HG03439 (cell line): Measurements from ENCODE around the gene SLC38A6.
"Not testable (repeated sequence)": the region's sequence is repeated elsewhere in the genome, so short reads cannot be mapped to it uniquely, and the experiment has no call there.

Source experiments
- ATAC-seq: cut with Tn5 transposase; IDR thresholded peaks from one replicate; pipeline ENCODE4 v1.9.1; 2021; ENCODE audit warnings: mild to moderate bottlenecking, moderate library complexity; ENCODE audit not compliant: unreplicated experiment

The SLC38A6 gene

DNA sequence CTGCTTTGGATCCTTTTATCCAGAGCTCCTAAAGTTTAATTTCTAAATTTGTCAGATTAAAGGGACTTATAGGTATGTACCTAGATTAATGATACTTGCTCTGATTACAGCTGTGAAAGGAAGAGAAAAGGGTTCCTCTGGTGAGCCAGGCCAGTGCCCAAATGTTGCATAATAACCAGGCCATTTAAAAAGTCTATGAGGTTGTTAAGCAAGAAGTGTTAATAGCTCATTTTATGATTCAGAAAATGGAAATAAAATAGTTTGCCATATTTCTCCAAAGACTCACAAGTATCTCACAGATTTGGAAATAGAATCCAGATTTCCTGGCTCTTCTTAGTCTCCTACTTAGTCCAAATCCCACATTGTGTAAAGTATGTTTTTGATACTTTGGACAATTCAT is 67.6 kb downstream of the SLC38A6 start:
- no peak for ATAC-seq

DNA sequence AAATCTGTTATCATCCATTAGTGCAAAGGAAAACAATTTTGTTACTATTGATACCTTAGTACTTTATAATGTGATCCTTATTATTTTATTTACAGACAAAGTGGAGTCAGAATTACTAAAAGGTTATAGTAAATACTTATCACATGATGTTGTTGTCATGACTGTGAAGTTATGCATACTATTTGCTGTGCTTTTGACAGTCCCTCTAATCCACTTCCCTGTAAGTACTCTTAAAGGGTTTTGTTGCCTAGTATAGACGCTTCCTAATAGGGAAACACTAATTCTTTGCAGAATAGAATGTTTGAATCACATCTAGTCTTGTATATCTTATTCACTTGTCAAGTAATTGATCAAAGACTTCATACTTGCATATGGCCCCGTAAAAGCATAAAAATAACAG is 69.4 kb downstream of the SLC38A6 start:
- no peak for ATAC-seq

DNA sequence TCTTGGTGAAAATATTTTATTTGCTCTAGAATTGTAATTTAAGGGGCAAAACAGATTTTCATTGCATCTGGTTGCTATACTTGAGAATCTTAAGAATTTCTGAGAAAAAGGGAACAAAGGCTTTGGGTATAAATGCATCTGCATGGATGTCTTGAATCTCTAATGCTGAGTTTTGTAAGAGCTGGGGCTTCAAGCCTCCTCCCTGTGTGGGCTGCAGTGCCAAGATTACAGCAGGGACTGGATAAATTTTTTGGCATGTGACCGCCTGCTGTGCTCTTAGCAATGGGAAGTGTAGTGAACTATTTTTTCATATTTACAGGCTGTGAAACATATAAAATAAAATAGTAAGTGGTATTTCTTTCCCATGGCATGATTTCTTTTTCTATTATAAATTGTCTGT is 70.0 kb downstream of the SLC38A6 start:
- no peak for ATAC-seq

DNA sequence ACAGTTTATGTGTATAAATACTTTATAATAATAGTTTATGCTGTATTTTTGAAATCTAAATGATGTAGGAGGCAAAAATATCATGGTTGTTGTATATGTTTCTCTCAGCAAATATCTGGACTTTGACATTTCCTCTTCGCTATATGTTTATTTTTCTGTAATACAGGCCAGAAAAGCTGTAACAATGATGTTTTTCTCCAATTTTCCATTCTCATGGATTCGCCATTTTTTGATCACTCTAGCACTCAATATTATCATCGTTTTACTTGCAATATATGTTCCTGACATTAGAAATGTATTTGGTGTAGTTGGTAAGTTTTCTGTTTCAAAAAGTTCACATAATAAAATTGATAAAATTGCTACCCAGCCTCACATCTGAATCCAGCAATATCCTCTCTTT is 70.6 kb downstream of the SLC38A6 start:
- ATAC-seq: no peak

DNA sequence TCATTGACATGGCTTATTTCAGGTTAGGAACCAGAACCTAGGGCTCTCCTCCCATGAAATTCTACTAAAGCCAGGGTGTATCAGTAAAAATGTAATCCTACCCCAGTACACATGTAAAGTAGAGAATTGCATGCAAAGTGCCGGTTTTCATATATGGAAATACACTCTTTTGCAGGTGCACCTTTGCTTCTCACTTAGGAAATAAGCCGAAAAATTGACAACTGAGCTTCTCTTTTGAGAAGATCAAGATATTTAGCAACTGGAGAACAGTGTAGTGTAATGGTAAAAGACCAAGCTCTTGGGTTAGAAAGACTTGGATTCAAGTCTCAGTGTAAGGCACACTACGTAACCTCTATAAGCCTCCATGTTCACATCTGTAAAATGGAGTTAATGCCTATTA is 82.4 kb downstream of the SLC38A6 start:
- no peak for ATAC-seq

DNA sequence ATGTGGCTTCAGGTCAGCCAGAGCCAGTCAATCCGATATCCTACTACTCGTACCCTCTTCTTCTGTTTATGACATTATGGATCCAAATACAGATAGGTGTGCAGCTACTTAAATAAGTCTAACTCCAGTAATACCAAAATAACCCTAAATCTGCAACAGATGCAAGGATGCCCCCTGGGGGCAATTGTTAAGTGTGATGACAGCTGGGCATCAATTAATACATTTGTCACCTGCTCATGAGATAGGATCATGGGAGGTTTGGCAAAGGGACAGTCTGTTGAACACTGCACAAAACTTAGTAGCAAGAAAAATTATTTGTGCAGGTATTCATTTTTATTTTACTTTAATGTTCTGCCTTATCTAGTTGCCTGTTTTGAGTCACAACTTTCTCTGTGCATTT is 83.2 kb downstream of the SLC38A6 start:
- no peak for ATAC-seq

DNA sequence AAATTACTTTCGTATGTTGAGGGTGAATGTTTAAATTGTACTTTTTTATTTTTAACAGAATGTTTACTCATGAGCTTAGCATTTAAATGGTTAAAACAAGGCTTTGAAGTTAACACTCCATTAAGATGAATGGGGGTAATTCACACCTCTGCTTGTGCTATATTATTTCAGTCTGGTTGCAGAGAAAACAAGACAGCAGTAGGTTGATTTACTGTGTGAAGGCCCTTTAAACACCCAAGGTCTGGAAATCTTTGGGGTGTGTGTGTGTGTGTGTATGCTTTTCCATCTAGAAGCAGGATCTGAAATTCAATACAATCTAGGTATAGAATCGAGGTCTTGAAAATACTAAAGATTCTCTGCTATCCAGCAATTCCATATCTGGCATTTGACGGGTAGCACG is 83.8 kb downstream of the SLC38A6 start:
- ATAC-seq: no peak

DNA sequence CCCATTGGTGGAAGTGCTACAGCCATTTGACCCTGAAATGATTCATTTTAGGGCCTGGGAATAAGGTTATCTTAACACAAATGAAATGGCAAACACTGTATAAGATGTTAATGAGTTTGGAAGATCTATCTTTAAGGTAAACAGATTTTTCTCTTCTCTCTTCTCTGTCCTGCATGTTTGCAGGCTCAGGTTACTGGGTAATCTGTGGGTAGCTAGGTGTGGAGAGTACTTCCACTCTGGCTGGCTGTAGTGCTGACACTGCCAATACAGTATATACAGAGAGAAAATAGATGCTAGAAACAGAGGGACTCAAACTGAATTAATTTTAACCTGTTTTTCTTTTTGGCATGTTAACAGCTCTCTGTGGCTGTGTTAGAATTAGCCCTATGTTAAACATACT is 84.6 kb downstream of the SLC38A6 start:
- no peak for ATAC-seq

DNA sequence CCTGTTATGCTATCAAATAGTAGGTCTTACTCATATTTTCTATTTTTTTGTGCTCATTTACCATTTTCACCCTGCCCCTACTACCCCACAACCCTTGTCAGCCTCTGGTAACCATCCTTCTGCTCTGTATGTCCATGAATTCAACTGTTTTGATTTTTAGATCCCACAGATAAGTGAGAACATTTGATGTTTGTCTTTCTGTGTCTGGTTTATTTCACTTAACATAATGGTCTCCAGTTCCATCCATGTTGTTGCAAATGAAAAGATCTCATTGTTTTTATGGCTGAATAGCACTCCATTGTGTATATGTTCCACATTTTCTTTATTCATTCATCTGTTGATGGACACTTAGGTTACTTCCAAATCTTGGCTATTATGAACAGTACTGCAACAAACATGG is 91.4 kb downstream of the SLC38A6 start:
- not testable (repeated sequence) for ATAC-seq

DNA sequence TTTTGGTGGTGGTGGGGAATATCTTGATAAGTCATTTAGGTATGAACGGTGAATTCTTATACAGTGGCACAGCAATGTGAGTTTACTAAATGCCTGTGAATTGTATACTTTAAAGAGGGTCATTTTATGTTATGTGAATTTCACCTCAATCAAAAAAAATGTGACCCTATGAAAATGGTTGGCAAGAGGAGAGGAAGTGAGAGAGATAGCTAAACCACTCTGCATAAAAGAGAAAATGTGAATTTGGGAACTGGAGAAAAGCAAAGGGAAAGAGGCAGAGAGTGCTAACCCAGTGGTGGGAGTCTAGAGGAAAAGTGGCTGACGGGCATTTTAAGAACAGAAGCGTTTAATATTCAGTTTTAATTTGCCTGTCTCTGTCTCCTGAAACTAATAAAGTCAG is 93.8 kb downstream of the SLC38A6 start:
- no peak for ATAC-seq

DNA sequence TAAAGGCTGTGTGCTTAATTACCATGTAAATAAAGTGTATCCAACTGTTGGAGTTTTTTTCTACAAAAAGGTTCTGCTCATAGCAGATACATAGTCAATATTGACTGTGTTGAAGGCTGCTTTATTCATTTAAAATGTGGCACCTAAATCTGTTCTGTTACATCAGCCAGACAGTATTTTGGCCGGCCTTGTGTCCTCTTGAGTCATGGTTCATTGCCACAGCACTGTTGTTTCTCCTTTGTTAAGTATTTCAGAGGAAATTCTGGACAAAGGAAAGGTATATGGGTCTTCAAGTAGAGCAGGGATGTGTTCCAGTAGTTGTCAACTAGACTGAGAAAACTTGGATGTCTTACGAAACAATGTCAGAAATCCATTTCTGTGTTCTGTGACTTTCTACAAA is 95.5 kb downstream of the SLC38A6 start:
- ATAC-seq: no peak

DNA sequence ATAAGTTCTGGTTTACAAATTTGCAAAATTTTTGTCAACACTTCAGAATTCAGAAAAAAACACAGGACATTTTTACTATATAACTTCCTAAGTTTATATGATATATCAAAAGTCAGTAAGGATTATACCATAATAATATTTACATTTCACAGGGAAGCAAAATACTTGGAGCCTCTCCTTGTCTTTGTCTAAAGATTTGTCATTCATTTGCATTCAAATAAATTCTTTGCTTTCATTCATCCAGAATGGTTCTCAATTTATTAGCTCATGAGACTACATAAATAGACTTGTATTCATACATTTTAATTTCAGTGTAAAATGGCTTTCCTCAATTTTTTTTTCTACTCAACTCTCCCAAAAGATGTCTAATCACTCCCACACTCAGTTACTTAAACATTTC is 96.4 kb downstream of the SLC38A6 start:
- no peak for ATAC-seq

DNA sequence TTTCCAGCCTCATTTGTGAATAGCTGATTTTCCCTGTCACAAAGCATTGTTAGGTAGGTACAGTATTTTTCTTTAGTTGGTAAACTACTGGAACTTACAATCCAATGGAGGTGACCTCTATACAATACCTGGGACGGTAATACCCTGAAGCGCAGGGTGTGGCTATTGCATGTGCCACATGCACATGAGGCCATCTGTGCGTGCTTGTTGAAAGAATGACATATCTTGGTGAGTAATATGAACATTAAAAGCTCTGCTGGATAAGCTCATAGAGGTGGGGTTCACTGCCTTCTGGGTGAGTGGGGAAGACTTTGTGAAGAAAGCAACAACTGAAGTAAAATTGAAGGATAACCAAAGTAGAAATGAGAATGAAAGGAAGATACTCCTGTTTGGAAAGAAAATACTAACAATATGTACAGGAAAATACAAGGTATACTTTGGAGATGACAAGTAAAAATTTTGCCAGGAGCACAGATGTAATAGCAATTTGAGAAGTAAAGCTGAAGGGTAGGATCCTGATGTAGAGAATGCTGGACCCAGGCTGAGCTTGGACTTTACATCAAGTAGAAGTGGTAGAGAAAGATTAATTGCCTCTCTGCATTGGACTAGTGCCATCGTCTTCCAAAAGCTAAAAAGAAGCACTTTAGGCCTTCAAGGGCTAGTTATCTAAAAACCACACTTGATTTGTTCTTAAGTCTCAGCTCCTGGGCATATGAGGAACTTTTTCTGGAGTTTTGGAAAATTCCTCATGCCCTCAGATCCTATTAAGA is 97.1 kb downstream of the SLC38A6 start:
- no peak for ATAC-seq

DNA sequence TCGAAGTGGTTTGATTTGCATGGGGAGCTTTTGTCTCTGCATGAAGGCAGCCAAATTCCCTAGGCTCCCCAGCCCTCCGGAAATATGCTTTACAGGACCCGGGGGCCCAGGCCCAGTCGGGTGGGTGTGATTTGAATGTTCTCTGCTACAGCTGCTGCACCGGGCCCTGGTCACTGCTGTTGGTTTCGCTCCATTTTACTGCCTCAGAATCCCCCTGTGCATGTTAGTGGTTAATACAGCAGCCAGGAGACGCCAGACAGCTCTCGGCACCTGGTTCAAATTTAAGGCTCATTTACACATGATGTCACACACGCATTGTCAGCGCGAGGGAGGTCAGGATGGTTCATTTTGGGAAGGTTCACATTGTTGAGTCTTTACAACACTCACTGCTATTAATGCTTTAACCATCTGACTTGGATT is 99.6 kb downstream of the SLC38A6 start:
- peak; percentile 88 for ATAC-seq

DNA sequence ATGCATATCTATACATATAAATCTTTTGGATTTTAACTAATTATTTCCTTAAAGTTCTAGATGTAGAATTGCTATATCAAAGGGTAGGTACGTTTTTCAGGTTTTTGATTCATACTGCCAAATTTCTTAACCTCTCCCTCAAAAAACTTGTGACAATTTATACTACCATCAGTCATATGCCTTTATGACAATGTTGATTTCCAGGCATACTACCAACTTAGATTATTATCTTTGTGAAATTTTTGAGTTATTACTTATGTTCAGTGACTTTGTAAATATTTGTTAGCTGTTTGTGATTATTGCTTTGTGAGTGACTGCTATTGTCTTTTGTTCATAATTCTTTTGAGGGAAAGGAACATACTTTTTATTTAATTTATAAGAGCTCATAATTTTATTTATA is 107.0 kb downstream of the SLC38A6 start:
- ATAC-seq: no peak

DNA sequence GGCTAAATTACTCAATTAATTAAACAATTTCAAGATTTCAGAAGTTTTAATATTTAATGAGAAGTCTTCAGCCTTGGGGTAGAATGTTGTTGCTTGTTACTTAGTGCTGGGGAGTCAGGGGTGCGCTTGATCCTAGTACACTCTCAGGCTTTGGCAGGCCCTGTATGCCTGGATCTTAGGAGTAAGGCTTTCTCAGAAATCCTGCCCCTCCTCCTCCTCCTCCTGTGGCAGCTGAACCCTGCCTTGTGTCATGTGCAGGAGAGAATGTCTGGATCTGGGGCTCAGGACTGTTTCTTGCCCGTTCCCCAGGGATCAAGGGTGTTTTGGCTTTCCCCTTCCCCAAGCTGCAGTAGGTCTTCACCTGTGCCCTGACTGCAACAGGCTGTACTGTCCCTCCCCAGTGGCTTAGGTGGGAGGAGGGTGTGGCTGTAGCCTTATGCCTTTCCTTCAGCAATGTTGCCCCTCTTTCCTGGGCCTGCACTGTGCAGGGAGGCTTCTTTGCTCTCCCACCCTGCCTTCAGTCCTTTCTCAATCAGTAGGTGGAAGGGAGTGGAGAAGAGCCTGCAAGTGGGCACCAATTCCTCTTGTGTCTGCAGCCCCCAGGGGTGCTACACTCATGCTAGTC is 108.2 kb downstream of the SLC38A6 start:
- ATAC-seq: no peak

DNA sequence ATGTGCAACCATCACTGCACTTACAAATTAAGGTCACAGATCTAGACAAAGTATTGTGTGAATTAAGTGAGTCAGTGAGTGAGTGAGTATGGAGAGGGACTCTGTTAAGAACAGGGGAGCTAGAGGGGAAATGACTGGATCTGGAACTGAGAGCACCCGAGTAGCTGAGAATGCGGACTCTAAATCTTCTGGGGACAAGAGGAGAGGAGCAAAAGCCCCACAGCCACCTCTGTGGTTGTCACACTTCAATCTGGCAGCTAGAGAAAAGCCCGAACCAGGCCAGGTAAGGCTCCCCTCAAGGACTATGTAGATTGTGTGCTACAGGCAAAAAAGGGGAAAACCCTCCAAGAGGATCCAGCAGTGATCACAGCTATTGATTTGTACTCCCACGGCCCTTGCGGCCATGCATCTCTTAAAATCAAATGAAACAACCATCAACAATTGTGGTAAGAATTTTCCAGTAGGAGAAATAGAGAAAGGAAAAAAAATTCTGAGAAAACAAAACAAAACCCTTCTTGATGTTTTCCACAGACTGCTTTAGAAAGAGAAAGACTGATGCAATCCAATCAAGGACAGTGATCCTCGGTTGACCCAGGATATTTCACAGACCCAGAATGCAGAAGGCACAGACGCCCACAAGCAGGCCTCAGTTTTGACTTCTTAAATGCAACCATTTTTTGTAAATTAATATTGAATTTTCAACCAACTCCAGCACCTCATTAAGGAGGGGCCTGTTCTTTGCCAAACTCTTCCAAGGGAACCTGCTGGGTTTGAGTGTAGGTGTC is 109.6 kb downstream of the SLC38A6 start:
- peak; percentile 80 for ATAC-seq

DNA sequence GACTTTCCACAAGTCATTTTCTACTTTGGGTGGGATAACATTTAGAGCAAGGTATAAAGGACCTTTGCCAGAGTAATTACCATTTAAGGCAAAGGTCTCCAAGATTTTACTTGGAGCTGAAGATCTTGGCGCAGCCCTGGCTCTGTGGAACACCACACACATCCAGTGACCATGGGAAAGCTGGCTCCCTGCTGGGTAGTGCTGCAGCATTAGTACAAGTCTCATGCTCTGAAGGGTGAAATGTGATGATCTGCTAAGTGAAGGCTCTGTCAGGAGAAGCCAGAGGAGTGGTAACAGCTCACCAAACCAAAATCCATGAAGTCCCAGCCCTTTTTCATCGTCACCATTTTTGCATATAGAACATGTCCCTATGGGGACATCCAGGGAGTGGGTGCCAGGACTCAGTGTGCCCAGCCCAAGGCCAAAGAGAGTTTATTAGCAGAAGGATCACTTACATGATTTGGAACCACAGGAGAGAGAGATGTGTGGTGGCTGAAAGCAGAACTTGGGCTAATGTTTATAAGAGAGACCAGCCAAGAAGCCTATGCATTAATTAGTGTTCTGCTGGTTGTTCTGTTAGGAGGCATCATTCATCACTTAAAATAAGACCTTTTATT is 110.7 kb downstream of the SLC38A6 start:
- ATAC-seq: no peak

DNA sequence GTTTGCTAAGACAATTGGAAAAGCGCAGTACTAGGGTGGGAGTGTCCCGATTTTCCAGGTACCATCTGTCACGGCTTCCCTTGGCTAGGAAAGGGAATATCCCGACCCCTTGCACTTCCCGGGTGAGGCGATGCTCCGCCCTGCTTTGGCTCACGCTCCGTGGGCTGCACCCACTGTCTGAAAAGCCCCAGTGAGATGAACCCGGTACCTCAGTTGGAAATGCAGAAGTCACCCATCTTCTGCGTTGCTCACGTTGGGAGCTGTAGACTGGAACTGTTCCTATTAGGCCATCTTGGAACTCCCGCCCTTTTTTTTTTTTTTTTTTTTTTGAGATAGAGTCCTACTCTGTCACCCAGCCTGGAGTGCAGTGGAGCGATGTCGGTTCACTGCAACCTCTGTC is 117.1 kb downstream of the SLC38A6 start:
- ATAC-seq: not testable (repeated sequence)

DNA sequence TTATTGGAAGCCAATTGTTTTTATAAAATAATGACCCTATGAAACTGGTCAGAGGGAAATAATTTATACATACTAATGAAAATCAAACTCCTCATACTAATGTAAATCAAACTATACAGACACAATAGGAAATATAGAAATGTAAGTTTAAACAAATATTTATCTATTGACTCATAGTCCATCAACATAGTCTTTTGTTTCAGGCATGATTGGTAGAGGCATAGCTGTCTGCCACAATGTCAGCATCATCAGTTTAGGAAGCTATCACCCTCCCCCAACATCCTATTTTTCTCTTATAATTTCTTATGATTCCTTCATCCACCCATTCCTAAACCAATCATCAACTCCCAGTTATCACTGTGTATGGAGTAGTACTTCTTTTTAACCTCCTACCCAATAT is 117.7 kb downstream of the SLC38A6 start:
- no peak for ATAC-seq

DNA sequence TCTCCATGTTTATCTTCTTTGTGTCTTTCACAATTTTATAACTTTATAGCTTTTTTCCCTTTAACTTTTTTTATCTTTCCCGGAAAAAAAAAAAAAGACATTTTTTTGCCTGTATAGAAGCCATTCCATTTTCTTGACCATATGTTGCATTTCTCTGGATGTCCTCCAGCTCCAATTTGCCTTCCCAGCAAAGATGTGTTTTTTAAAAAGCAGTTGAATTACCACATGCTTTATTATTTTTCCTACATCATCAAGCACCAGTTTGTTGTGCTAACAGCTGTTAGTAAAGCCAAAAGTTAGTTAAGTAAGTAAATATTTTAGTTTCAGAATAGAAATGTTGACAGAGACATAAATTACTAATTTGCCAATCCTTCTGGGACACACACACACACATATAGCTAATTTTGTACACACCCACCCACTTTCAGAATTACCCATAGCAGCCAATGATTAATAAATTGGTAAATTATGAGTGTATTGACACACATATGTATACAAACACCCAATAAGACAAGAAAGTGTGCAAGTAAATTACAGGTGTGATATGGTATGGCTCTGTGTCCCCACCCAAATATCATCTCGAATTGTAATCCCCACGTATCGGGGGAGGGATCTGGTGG is 118.3 kb downstream of the SLC38A6 start:
- no peak for ATAC-seq
